ENCODE measurements around the gene TPRX1.
"Not testable (repeated sequence)": the region's sequence is repeated elsewhere in the genome, so short reads cannot be mapped to it uniquely, and the experiment has no call there.

TPRX1 gene

GRCh38 chr19:47804451-47804850 lies at the start of gene TPRX1:
Gene TPRX1, minus strand, starts transcription at chr19:47804551. Its CDS starts 12 bp downstream, at chr19:47804539.
- DNase-seq, result not testable (repeated sequence)

DNA sequence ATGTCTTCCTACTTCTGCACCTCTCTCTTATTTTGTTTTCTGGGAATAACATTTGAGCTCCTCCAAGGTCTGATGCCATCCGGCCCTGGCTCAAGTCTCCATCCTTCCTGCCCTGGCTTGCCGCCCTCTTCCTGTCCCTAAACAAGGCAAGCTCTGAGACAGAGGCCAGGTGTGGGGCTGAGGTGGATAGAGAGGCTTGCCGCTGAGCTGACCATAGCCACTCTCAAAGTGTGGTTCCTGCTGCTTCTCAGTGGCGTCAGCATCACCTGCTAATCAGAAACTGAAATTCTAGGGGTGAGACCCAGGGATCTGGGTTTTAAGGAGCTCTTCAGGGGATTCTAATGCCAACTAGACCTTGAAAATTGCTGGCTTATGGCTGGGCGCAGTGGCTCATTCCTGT lies 48.7 kb upstream of the TPRX1 start:
- no peak for DNase-seq

DNA sequence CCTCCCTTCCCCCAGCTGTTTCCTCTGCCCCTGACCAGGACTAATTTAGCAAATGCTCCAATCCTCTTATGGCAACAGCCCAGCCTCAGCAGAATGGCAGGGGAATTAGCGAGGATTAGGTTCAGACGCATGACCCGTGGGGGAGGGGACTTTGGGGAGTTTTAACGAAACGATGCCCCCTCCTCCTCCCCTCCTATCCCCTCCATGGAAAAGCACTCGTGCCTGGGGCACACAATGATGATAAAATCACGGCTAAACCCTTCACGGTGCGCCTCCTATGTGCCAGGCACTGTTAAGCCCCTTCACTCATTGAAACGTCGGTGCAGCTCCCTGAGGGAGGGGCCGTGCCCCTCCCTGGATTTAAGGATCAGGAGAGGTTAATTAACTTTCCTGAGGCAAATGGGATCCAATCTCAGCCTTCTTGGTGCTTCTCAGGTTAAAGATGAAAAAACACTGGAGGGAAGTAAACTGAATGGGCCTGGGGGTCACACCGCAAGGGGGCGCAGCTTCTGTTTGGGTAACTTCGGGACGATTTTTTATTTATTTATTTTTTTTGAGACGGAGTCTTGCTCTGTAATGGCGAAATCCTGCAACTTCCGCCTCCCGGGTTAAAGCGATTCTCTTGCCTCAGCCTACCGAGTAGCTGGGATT lies 44.6 kb upstream of the TPRX1 start:
- peak in 1 of 2 experiments; percentile 23 for DNase-seq

DNA sequence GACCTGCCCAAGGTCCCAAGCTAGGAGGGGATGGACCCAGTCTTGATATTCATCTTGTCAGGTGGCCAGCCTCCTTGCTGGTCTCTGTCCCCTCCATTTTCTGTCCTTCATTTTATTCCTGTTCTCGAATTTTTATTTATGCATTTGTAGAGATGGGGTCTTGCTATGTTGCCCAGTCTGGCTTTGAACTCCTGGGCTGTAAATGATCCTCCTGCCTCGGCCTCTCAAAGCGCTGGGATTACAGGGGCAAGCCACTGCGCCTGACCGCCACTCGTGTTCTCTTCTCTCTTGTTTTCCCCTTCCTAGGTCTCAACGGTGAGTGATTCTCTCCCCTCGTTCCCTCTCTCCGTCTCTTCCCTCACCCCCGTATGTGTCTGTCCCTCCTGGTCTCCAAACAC lies 44.1 kb upstream of the TPRX1 start:
- DNase-seq, result no peak

DNA sequence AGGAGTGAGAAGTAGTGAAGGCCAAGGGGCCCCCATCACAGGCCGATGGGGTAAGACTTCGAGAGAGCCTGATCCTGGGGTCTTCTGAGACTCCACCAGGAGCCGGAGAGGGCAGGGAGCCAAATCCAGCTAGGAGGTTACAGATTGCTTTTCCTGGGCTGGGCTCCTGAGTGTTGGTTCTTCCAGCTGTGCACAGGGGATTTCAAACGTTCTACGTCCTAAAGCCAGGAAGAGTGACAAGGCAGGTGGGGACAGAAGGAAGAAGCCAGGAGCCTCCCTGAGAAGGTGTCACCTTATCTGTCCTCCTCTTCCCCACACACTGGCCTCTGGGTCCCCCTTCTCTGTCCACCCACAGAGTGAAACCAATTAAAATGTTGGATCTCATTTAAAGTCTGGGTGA lies 38.6 kb upstream of the TPRX1 start:
- no peak for DNase-seq

- DNase-seq, result no peak
Measured at GRCh38 chr19:47839913-47840312, 35.6 kb upstream of the TPRX1 start.

DNA sequence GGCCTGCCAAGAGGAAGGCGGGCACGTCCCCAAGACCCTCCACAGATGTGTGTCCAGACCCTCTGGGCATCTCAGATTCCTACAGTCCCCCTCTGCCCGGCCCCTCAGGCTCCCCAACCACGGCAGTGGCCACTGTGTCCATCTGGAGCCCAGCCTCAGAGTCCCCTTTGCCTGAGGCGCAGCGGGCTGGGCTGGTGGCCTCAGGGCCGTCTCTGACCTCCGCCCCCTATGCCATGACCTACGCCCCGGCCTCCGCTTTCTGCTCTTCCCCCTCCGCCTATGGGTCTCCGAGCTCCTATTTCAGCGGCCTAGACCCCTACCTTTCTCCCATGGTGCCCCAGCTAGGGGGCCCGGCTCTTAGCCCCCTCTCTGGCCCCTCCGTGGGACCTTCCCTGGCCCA lies 35.1 kb upstream of the TPRX1 start:
- no peak for DNase-seq

DNA sequence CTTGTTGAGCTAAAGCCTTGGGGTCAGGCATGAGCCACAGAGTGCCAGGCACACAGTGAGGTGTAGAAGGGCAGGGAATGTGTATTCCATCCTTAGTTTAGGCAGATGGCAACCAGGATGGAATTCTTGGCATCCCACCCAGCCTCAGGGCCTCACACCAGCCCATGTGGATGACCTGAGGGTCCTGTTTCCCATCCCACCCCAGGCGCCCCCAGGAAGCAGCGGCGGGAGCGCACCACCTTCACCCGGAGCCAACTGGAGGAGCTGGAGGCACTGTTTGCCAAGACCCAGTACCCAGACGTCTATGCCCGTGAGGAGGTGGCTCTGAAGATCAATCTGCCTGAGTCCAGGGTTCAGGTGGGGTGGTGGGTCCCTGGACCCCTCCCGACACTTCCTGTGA lies 31.7 kb upstream of the TPRX1 start:
- DNase-seq, result no peak

DNA sequence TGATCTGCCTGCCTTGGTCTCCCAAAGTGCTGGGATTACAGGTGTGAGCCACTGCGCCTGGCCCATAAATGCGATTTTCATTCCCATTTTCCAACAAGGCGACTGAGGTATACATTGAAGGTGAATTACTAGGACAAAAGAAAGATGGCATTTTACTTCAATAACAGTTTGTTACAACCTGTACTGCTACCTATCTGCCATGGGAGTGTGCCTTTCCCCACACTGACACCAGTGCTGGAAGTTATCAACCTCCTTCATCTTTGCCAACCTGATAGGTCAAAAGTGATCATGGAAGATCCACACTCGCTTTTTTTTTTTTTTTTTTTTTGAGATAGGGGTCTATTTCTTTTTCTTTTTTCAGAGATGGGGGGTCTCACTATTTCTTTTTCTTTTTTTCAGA lies 28.4 kb upstream of the TPRX1 start:
- no peak for DNase-seq

- no peak for DNase-seq
Measured at GRCh38 chr19:47826800-47827199, 22.4 kb upstream of the TPRX1 start.

DNA sequence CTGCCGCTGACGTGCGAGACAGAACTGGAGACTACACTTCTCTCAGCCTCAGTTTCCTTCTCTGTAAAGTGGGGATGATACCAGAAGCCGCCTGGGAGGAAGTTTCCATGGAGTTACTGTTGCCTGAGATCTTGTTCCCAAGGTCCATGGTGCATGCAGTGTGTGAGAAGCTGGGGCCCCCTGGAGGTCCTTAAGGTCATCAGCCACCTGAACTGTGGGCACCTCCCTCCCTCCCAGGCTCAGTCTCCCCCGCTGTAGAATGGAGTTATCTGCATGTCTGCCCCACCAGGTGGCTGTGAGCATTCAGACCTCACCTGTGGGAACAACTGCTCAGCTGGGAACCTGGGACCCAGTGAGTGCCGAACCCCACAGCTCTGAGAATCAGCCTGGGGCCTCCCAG lies 20.0 kb upstream of the TPRX1 start:
- no peak for DNase-seq

DNA sequence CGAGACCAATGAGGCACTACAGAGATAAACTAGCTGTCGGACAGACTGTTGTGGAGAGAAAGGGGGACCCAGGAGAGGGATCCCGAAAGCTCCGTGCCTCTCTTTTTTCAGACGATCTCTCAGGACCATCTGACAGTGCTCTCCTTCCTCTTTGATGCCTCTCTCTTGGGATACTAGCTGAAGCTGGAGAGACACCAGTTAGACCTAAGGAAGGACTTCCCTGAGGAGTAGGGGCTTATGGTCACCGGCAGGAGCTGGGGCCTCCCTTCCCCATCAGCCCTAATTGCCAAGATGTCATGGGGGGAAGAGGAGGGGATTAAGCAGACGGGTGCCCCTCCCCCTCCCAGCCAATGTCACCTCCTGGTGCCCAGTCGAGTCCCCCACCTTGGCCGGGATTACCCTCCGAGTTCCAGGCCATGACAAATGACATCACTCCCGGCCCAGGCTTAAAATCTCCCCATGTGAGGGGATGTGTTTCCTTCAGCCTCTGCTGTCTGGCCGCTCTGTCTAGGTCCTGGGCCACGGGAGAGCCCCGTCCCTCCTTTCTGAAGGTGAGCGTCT lies 17.2 kb upstream of the TPRX1 start, which contains the start of gene CRX:
Gene CRX (plus strand): TSS at position 478 of the 561 bp plus-strand sequence. CDS start 12,507 bp downstream, outside the sequence.
- no peak for DNase-seq

GRCh38 chr19:47820410-47820809 lies 16.1 kb upstream of the TPRX1 start:
- no peak for DNase-seq

GRCh38 chr19:47819858-47820257 lies 15.5 kb upstream of the TPRX1 start:
- no peak for DNase-seq

GRCh38 chr19:47818221-47818620 lies 13.9 kb upstream of the TPRX1 start:
- not testable (repeated sequence) for DNase-seq

DNA sequence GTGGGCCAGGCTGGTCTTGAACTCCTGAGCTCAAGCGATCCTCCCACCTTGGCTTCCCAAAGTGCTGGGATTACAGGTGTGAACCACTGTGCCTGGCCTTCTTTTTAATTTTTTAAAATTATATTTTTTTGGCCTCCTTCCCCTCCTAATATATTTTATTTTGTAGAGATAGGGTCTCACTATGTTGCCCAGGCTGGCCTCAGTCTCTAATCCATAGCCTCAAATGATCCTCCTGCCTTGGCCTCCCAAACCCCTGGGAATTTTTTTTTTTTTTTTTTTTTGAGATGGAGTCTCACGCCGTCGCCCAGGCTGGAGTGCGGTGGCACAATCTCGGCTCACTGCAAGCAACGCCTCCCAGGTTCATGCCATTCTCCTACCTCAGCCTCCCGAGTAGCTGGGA lies 11.9 kb upstream of the TPRX1 start:
- DNase-seq, result not testable (repeated sequence)

DNA sequence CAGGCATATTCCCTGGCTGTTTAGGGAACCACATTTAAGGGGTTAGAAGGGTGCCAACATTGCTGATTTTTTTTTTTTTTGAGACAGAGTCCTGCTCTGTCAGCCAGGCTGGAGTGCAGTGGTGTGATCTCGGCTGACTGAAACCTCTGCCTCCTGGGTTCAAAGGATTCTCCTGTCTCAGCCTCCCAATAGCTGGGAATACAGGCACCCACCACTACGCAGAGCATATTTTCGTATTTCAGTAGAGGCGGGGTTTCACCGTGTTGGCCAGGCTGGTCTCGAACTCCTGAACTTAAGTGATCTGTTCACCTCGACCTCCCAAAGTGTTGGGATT lies 9.6 kb upstream of the TPRX1 start:
- no peak for DNase-seq

- DNase-seq, result peak; percentile 58 to 83
Measured at GRCh38 chr19:47813304-47813994, 9.1 kb upstream of the TPRX1 start.

- no peak for DNase-seq
Measured at GRCh38 chr19:47806435-47806834, 2.1 kb upstream of the TPRX1 start.

- DNase-seq, result no peak
Measured at GRCh38 chr19:47805313-47805712, 962 bp upstream of the TPRX1 start.

GRCh38 chr19:47803671-47804070 lies 680 bp downstream of the TPRX1 start:
- DNase-seq, result not testable (repeated sequence)

- DNase-seq, result not testable (repeated sequence)
Measured at GRCh38 chr19:47803148-47803547, 1.2 kb downstream of the TPRX1 start.

- no peak for DNase-seq
Measured at GRCh38 chr19:47802521-47803043, 1.8 kb downstream of the TPRX1 start.

DNA sequence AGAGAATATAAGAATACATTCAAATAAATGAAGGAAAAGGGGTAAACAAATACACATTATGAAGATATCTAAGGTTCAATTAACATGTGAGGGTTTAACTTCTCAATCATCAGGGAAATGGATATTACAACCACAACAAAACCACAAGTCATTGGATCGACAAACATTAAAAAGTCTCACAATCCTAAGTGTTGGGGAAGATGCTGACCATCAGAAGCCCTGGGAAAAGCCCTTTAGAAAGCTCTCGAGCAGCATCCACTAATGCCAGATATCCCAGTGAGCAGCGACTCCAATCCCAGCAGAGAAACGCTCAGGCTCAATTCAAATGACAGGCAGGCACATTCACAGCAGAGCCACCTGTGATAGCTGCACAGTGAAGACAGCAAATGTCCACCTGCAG lies 3.1 kb downstream of the TPRX1 start:
- DNase-seq, result no peak
